ENCODE data around the gene HIRIP3. TPM values are rescaled to one million over a fixed set of nuclear protein-coding genes. Genes with fewer than 3 reads are reported as not detected.

Gene HIRIP3
- total RNA-seq, 1 experiment from 2014 or later: 25.3 TPM

DNA sequence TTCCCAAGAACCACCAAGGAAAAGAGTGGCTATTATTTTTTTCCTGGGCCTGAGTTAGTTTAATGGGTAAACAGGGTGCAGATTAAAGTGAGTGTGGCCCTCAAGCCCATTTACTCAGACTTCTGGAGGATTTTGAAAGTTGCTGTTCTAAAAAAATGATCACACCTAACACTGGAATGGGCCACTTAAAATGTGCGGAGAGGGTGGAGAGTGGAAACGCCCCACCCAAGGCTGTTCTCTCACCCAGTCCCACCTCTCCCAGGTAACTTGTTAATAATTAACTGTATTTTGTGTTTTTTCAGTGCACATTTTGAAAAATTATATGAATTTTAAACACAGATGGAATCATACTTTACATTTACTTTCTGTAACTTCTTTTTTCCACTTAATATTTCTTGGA, 5.4 kb downstream of the HIRIP3 start:
- CTCF ChIA-PET: interaction anchor here (1.0 kb wide), 1 partner anchor 16 kb away, joined by 3 read pairs; no protein-coding TSS in a partner anchor
- Histone ChIP-seq H3K4me3 (ENCODE audit: low read depth in 2 of 2, low read length in 2 of 2) (no peak overlapping the region), H3K9me3 (ENCODE audit: control insufficient read depth, insufficient read depth, low read depth, low read length) (no peaks in the 10 kb centered on the region), H3K4me1 (ENCODE audit: control insufficient read depth, insufficient read depth, low read length) (peaks cover 26% of the 10 kb centered on the region), H3K27me3 (ENCODE audit: control insufficient read depth, insufficient read depth, low read length) (no peaks in the 10 kb centered on the region), H3K27ac (ENCODE audit: low read length) (no peak overlapping the region), H3K36me3 (ENCODE audit: control insufficient read depth, insufficient read depth, low read length) (peaks cover 11% of the 10 kb centered on the region)
- no peak for ATAC-seq
- in situ Hi-C loops (cut with HindIII; ENCODE audit: low pct_unique_long_range_greater_than_20kb, low sequenced_read_pairs): no loop called here
- TF ChIP-seq, protein P1, sequence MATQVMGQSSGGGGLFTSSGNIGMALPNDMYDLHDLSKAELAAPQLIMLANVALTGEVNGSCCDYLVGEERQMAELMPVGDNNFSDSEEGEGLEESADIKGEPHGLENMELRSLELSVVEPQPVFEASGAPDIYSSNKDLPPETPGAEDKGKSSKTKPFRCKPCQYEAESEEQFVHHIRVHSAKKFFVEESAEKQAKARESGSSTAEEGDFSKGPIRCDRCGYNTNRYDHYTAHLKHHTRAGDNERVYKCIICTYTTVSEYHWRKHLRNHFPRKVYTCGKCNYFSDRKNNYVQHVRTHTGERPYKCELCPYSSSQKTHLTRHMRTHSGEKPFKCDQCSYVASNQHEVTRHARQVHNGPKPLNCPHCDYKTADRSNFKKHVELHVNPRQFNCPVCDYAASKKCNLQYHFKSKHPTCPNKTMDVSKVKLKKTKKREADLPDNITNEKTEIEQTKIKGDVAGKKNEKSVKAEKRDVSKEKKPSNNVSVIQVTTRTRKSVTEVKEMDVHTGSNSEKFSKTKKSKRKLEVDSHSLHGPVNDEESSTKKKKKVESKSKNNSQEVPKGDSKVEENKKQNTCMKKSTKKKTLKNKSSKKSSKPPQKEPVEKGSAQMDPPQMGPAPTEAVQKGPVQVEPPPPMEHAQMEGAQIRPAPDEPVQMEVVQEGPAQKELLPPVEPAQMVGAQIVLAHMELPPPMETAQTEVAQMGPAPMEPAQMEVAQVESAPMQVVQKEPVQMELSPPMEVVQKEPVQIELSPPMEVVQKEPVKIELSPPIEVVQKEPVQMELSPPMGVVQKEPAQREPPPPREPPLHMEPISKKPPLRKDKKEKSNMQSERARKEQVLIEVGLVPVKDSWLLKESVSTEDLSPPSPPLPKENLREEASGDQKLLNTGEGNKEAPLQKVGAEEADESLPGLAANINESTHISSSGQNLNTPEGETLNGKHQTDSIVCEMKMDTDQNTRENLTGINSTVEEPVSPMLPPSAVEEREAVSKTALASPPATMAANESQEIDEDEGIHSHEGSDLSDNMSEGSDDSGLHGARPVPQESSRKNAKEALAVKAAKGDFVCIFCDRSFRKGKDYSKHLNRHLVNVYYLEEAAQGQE (IDR thresholded peaks at IDR 0.05; ENCODE audit: insufficient read depth in 1 of 2, low read depth in 2 of 2, low read length in 1 of 2): no peak
- TF ChIP-seq SIN3A (IDR thresholded peaks at IDR 0.05; ENCODE audit: borderline replicate concordance, insufficient read depth, low read depth, low read length) (no peak), TCF7L2 (IDR thresholded peaks at IDR 0.05; ENCODE audit: low read depth, low read length) (no peak), POLR2AphosphoS5 (IDR thresholded peaks at IDR 0.05; ENCODE audit: low read depth, low read length) (no peak)
- TF ChIP-seq, protein P2, sequence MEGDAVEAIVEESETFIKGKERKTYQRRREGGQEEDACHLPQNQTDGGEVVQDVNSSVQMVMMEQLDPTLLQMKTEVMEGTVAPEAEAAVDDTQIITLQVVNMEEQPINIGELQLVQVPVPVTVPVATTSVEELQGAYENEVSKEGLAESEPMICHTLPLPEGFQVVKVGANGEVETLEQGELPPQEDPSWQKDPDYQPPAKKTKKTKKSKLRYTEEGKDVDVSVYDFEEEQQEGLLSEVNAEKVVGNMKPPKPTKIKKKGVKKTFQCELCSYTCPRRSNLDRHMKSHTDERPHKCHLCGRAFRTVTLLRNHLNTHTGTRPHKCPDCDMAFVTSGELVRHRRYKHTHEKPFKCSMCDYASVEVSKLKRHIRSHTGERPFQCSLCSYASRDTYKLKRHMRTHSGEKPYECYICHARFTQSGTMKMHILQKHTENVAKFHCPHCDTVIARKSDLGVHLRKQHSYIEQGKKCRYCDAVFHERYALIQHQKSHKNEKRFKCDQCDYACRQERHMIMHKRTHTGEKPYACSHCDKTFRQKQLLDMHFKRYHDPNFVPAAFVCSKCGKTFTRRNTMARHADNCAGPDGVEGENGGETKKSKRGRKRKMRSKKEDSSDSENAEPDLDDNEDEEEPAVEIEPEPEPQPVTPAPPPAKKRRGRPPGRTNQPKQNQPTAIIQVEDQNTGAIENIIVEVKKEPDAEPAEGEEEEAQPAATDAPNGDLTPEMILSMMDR (IDR thresholded peaks at IDR 0.05): no peak
- POLR2A ChIA-PET: no interaction called here
- DNase-seq (ENCODE audit: low read depth, low spot score): no peak
- no TSS peak for BruUV-seq (replicated peaks)
- intact Hi-C loops (cut with micrococcal nuclease; ENCODE audit: unreplicated experiment): no loop called here

DNA sequence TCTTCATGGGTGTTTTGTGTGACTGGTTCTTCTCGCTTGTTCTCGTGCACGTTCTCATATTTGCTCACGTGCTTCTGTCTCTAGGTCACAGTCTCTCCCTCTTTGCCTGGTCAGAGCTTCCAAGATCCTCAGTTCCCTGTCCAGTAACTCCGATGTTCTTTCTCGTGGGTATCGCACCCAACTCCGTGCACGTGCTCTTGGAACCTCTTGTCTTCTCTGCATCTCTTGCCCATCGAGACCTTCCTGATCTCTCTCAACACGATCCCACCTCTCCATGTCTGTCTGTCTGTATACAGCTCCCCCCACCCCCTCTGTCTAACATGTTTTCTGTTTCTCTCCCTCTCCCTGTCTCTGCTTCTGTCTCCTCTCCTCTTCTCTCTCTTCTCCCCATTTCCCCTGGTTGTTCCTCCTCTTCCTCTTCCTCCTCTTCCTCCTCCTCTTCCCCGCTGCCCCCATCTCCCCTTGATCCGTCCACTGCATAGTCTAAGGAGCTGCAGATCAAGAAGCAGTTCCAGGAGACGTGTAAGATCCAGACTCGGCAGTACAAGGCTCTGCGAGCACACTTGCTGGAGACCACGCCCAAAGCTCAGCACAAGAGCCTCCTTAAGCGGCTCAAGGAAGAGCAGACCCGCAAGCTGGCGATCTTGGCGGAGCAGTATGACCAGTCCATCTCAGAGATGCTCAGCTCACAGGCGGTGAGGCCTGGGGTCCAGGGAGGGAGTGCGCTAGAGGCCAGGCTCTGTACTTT, 6.1 kb downstream of the HIRIP3 start:
- TF ChIP-seq, protein P2 (IDR thresholded peaks at IDR 0.05): no peak
- TF ChIP-seq TCF7L2 (IDR thresholded peaks at IDR 0.05; ENCODE audit: low read depth, low read length): no peak
- TF ChIP-seq, protein P1 (IDR thresholded peaks at IDR 0.05; ENCODE audit: insufficient read depth in 1 of 2, low read depth in 2 of 2, low read length in 1 of 2): no peak
- H3K36me3 ChIP-seq (ENCODE audit: control insufficient read depth, insufficient read depth, low read length): peaks cover 13% of the 10 kb centered on the region
- no peaks in the 10 kb centered on the region for H3K9me3 ChIP-seq (ENCODE audit: control insufficient read depth, insufficient read depth, low read depth, low read length)
- no peak overlapping the region for H3K4me3 ChIP-seq (ENCODE audit: low read depth in 2 of 2, low read length in 2 of 2)
- no peak for ATAC-seq
- intact Hi-C loops (cut with micrococcal nuclease; ENCODE audit: unreplicated experiment) (no loop called here), in situ Hi-C loops (cut with HindIII; ENCODE audit: low pct_unique_long_range_greater_than_20kb, low sequenced_read_pairs) (no loop called here)
- peaks cover 19% of the 10 kb centered on the region for H3K4me1 ChIP-seq (ENCODE audit: control insufficient read depth, insufficient read depth, low read length)
- no peak overlapping the region for H3K27ac ChIP-seq (ENCODE audit: low read length)
- POLR2A ChIA-PET: no interaction called here
- H3K27me3 ChIP-seq (ENCODE audit: control insufficient read depth, insufficient read depth, low read length): no peaks in the 10 kb centered on the region
- TSS peak; percentile 30 for BruUV-seq (replicated peaks)
- DNase-seq (ENCODE audit: low read depth, low spot score): no peak
- CTCF ChIA-PET: interaction anchor here (1.0 kb wide), 1 partner anchor 16 kb away, joined by 3 read pairs; no protein-coding TSS in a partner anchor

Data from Panc1 (cell line).